HepG2 (cell line): ENCODE results near the gene TRIM10. TPM values are rescaled to one million over a fixed set of nuclear protein-coding genes. Genes with fewer than 3 reads are reported as not detected.

ENCODE experiments used
- ATAC-seq: fragments of 200-7000 bp; cut with Tn5 transposase; 3 replicates; pipeline ENCODE4 v1.9.1; 2020; ENCODE audit warnings: mild to moderate bottlenecking, moderate library complexity
- BruUV-seq: library from RNA; stranded (reverse); fragments of 400-500 nt; replicated peaks from 2 replicates; lab custom pipeline; 2021; lab: Mats Ljungman, UMichigan
- CTCF ChIA-PET: fragments of 300-600 bp; formaldehyde crosslinking; extraction: SDS; loops from one replicate; lab custom pipeline; 2021; ENCODE audit warnings: low total read pairs, inconsistent platforms, low intra/inter-chr PET ratio; lab: Yijun Ruan, JAX
- POLR2A ChIA-PET: fragments of 350-600 bp; sonication (Branson Sonifier 250); formaldehyde crosslinking; loops from one replicate; lab custom pipeline; 2020; ENCODE audit warnings: antibody characterized with exemption, inconsistent platforms; lab: Yijun Ruan, JAX
- DNase-seq: peaks from one replicate; pipeline ENCODE4 v3.0.0-alpha.2; 2015; ENCODE audit warnings: low spot score
- FAIRE-seq: peaks from 3 replicates; lab custom pipeline; 2011; peaks lifted over from hg19 to GRCh38; lab: Jason Lieb, UNC
- H2AFZ ChIP-seq: one replicate; pipeline ENCODE4 v1.6.1; 2011; ENCODE audit warnings: low read length, inconsistent platforms
- H3K27ac ChIP-seq: fragments of 300-600 bp; 3 replicates; pipeline ENCODE4 v1.8.0; 2011; ENCODE audit warnings: mixed run types, mild to moderate bottlenecking, mixed read lengths, low read length, inconsistent platforms; ENCODE audit not compliant: insufficient read depth; ENCODE audit errors: extremely low read length
- H3K27me3 ChIP-seq, 2 experiments: fragments of 200-600 bp in 1 of 2; 2 replicates in 1 of 2; 3 replicates in 1 of 2; pipeline versions ENCODE4 v1.6.0 to v1.8.0; 2011; ENCODE audit warnings: low read length in 2 of 2, mild to moderate bottlenecking in 2 of 2, moderate library complexity in 2 of 2, inconsistent platforms in 1 of 2; ENCODE audit not compliant: insufficient read depth in 2 of 2, control insufficient read depth in 1 of 2
- H3K36me3 ChIP-seq, 2 experiments: fragments of 200-600 bp in 1 of 2; replicated peaks in 1 of 2; 2 replicates in 1 of 2; 3 replicates in 1 of 2; pipeline versions ENCODE4 v1.5.1 to v1.8.0; 2011; ENCODE audit warnings: low read length in 2 of 2, inconsistent platforms in 1 of 2; ENCODE audit not compliant: insufficient read depth in 2 of 2, control insufficient read depth in 1 of 2
- H3K4me1 ChIP-seq: 2 replicates; pipeline ENCODE4 v1.5.1; 2012; ENCODE audit warnings: low read length, inconsistent platforms; ENCODE audit not compliant: insufficient read depth
- H3K4me2 ChIP-seq: 2 replicates; pipeline ENCODE4 v1.6.0; 2011; ENCODE audit warnings: low read depth, low read length, inconsistent platforms
- H3K4me3 ChIP-seq, 3 experiments: fragments of 200-600 bp in 1 of 3; sonication (generic), shearing (Covaris generic) in 1 of 3; replicated peaks in 1 of 3; 2 replicates each; pipeline ENCODE4 v1.5.1; 2011 to 2016; ENCODE audit warnings: low read length in 3 of 3, inconsistent platforms in 2 of 3, low read depth in 2 of 3, mild to moderate bottlenecking in 2 of 3, control low read depth in 1 of 3, mixed read lengths in 1 of 3; ENCODE audit not compliant: insufficient read depth in 1 of 3
- H3K79me2 ChIP-seq: one replicate; pipeline ENCODE4 v1.6.1; 2011; ENCODE audit warnings: low read length, inconsistent platforms; ENCODE audit not compliant: insufficient read depth
- H3K9ac ChIP-seq: 2 replicates; pipeline ENCODE4 v1.6.0; 2011; ENCODE audit warnings: mild to moderate bottlenecking, low read depth, low read length, inconsistent platforms; ENCODE audit not compliant: insufficient read depth
- H3K9me3 ChIP-seq: 2 replicates; pipeline ENCODE4 v1.5.1; 2012; ENCODE audit warnings: mild to moderate bottlenecking, low read length
- H4K20me1 ChIP-seq: 2 replicates; pipeline ENCODE4 v1.6.0; 2011; ENCODE audit warnings: inconsistent platforms, mild to moderate bottlenecking, low read length, moderate library complexity; ENCODE audit not compliant: insufficient read depth
- KLF12 ChIP-seq: sonication (generic); formaldehyde crosslinking; IDR thresholded peaks from 2 replicates; pipeline ENCODE4 v1.4.0; 2020; ENCODE audit warnings: missing genetic modification reagents, borderline replicate concordance
- PAX8 ChIP-seq: sonication (generic); formaldehyde crosslinking; IDR thresholded peaks from 2 replicates; pipeline ENCODE4 v1.8.0; 2022; ENCODE audit warnings: mild to moderate bottlenecking, missing genetic modification reagents, borderline replicate concordance
- TRIM24 ChIP-seq: sonication (generic); formaldehyde crosslinking; IDR thresholded peaks from 2 replicates; pipeline ENCODE4 v1.8.0; 2022; ENCODE audit warnings: mild to moderate bottlenecking, missing genetic modification reagents
- WGBS: methylation state at CpG from one replicate; pipeline ENCODE4 v1.1.6; 2017; ENCODE audit warnings: low lambda C conversion rate; 5-methylcytosine and 5-hydroxymethylcytosine counted together
- in situ Hi-C: cut with HindIII; loops from 2 replicates; pipeline ENCODE4 v1.10.0; 2017; ENCODE audit warnings: low pct_unique_long_range_greater_than_20kb; ENCODE audit not compliant: extremely low pct_ligation_motif_present
- intact Hi-C: fragments of 100-400 bp; cut with micrococcal nuclease; formaldehyde crosslinking; loops from one replicate; pipeline ENCODE4 v1.10.0; 2022; ENCODE audit not compliant: unreplicated experiment
- polyA plus RNA-seq, 8 experiments: library from polyadenylated mRNA; depleted of rRNA in 3 of 8; stranded (reverse) in 7 of 8; unstranded in 1 of 8; fragments of >200 nt; fragmentation: Illumina TruSeq in 4 of 8; extraction: Trizol in 4 of 8; gene quantifications; 2 replicates each; pipeline versions ENCODE4 v1.2.1 to v1.2.3, GENCODE V29; 2011 to 2016; ENCODE audit warnings: low read depth in 4 of 8, missing spikeins in 1 of 8, mixed read lengths in 1 of 8; ENCODE audit not compliant: insufficient read depth in 1 of 8
- total RNA-seq, 5 experiments: library from RNA; depleted of rRNA; stranded (reverse); fragments of >200 nt; fragmentation: Illumina TruSeq; extraction: Trizol; gene quantifications; 2 replicates each; pipeline ENCODE4 v1.2.3, GENCODE V29; 2016; ENCODE audit warnings: low read depth in 1 of 5
- TF ChIP-seq, protein P1 (sequence below): sonication (generic); formaldehyde crosslinking; IDR thresholded peaks from 2 replicates; pipeline ENCODE4 v1.4.0; 2020; ENCODE audit warnings: missing genetic modification reagents, borderline replicate concordance

TRIM10 gene
- total and polyA plus RNA-seq, 2 of the 13 experiments (the other 11 are each of a cell fraction or from before 2014, with no cell fraction given), result 4.1 to 6.8 TPM

DNA sequence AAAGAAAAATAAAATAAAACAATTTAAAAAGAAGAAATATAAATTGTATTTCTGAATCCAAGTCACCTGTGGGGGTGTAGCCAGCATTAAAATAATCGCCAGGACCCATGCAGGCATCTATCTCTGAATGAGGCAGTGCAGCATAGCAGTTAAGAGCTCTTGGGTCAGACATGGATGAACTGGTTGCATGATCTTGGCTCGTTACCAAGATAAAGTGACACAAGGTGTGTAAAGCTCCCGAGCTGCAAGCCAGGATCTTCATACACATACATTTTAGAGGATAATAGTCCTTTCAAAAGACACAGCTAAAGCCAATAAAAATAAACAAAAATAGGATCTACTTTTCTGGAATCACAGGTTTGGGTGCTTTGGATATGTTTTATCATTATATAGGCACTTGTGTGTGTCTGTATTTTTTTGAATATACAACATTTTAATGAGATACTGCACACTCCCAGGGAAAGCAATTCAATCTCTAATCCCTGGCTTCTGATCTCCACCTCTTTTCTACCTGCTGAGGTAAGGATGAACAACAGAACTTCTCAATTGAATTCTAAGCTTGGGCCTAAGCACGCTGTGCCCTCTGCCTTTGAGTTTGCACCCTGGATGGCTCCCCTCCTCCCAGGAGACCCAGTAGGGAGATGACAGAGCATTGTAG lies 8.9 kb downstream of the TRIM10 start:
- ChIA-PET CTCF (no interaction called here), POLR2A (interaction anchor here (0.8 to 1.7 kb wide), 6 partner anchors 12 to 174 kb away, joined by 3 to 5 read pairs (median 4); partner anchors contain the start of genes TRIM15 and TRIM31)
- Histone ChIP-seq H3K4me3 (no peak overlapping the region), H2AFZ (no peak overlapping the region), H3K27me3 (no peaks in the 10 kb centered on the region; a peak in 1 of 5 replicates), H3K36me3 (no peaks in the 10 kb centered on the region), H3K4me1 (peaks cover 69% of the 10 kb centered on the region), H3K9ac (no peak overlapping the region), H4K20me1 (no peaks in the 10 kb centered on the region), H3K27ac (no peak overlapping the region), H3K4me2 (no peak overlapping the region), H3K79me2 (no peaks in the 10 kb centered on the region), H3K9me3 (no peaks in the 10 kb centered on the region)
- FAIRE-seq, result no peak
- no TSS peak for BruUV-seq
- TF ChIP-seq KLF12 (CRISPR knock-in tag), result no peak
- TF ChIP-seq, protein P1, sequence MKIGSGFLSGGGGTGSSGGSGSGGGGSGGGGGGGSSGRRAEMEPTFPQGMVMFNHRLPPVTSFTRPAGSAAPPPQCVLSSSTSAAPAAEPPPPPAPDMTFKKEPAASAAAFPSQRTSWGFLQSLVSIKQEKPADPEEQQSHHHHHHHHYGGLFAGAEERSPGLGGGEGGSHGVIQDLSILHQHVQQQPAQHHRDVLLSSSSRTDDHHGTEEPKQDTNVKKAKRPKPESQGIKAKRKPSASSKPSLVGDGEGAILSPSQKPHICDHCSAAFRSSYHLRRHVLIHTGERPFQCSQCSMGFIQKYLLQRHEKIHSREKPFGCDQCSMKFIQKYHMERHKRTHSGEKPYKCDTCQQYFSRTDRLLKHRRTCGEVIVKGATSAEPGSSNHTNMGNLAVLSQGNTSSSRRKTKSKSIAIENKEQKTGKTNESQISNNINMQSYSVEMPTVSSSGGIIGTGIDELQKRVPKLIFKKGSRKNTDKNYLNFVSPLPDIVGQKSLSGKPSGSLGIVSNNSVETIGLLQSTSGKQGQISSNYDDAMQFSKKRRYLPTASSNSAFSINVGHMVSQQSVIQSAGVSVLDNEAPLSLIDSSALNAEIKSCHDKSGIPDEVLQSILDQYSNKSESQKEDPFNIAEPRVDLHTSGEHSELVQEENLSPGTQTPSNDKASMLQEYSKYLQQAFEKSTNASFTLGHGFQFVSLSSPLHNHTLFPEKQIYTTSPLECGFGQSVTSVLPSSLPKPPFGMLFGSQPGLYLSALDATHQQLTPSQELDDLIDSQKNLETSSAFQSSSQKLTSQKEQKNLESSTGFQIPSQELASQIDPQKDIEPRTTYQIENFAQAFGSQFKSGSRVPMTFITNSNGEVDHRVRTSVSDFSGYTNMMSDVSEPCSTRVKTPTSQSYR (CRISPR knock-in tag), result 0 out of 2 replicates have a peak, but pooled peaks have one; percentile 29
- WGBS, result 52% methylated on average over 4 of the region's 4 CpGs
- ATAC-seq, result no peak
- no peak for DNase-seq
- in situ Hi-C loops, result no loop called here
- intact Hi-C loops, result loop anchor here (1.0 kb wide), 1 partner anchor 18 kb away; no protein-coding TSS in a partner anchor

DNA sequence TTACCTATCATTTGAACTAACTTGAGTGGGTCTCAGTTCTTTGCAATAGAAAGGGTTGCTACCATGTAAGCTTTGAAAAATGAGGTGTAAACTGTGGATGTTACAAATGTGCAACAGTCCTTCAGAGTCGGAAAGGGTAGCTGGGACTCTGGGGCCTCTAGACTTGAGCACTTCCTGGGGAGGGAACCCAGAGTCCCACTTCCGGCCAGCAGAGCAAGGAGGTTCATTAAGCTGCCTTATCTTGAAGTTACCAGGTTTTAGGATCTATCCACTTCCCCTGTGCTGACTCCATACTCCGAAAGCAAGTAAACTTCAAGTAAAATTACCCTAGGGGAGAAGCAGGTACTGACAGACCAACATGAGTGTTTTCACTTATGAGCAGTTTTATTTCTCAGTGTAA lies 9.4 kb downstream of the TRIM10 start:
- Histone ChIP-seq H3K4me3 (no peak overlapping the region), H3K27ac (no peak overlapping the region), H3K79me2 (no peaks in the 10 kb centered on the region), H3K4me1 (peaks cover 66% of the 10 kb centered on the region), H3K9me3 (no peaks in the 10 kb centered on the region), H3K4me2 (no peak overlapping the region), H3K9ac (no peak overlapping the region), H3K27me3 (no peaks in the 10 kb centered on the region; a peak in 1 of 5 replicates), H4K20me1 (no peaks in the 10 kb centered on the region), H2AFZ (no peak overlapping the region), H3K36me3 (no peaks in the 10 kb centered on the region)
- in situ Hi-C loops, result no loop called here
- ChIA-PET POLR2A (interaction anchor here (0.8 to 1.7 kb wide), 6 partner anchors 13 to 175 kb away, joined by 3 to 5 read pairs (median 4); partner anchors contain the start of genes TRIM15 and TRIM31), CTCF (no interaction called here)
- BruUV-seq, result no TSS peak
- DNase-seq, result no peak
- no peak for FAIRE-seq
- no peak for ATAC-seq
- intact Hi-C loops, result no loop called here
- TF ChIP-seq PAX8 (CRISPR knock-in tag) (no peak), TRIM24 (CRISPR knock-in tag) (no peak)
- WGBS, result 81% methylated on average over 3 of the region's 3 CpGs
